KMS-11 (cell line): ENCODE measurements around the gene CYBRD1.

Source experiments
- H2AFZ ChIP-seq: fragments of 200-600 bp; sonication (generic); 2 replicates; pipeline ENCODE4 v1.6.1; 2016; ENCODE audit warnings: antibody characterized with exemption, mixed run types, low read depth
- H3K27ac ChIP-seq: fragments of 200-600 bp; sonication (generic); 2 replicates; pipeline ENCODE4 v1.6.1; 2016; ENCODE audit warnings: mild to moderate bottlenecking, mixed run types
- H3K27me3 ChIP-seq: fragments of 200-600 bp; sonication (generic); 2 replicates; pipeline ENCODE4 v1.6.1; 2017; ENCODE audit warnings: mild to moderate bottlenecking, low read depth, mixed run types, moderate library complexity; ENCODE audit not compliant: insufficient read depth
- H3K36me3 ChIP-seq: fragments of 200-600 bp; sonication (generic); 2 replicates; pipeline ENCODE4 v1.6.1; 2017; ENCODE audit warnings: mild to moderate bottlenecking, mixed run types; ENCODE audit not compliant: insufficient read depth
- H3K4me1 ChIP-seq: fragments of 200-600 bp; sonication (generic); 2 replicates; pipeline ENCODE4 v1.6.1; 2016; ENCODE audit warnings: mild to moderate bottlenecking, low read depth, mixed run types; ENCODE audit not compliant: poor library complexity, severe bottlenecking
- H3K4me2 ChIP-seq: fragments of 200-600 bp; sonication (generic); 2 replicates; pipeline ENCODE4 v1.7.0; 2016; ENCODE audit warnings: mild to moderate bottlenecking, mixed run types
- H3K4me3 ChIP-seq: fragments of 200-600 bp; sonication (generic); IDR thresholded peaks from 2 replicates; pipeline ENCODE4 v1.6.1; 2017; ENCODE audit warnings: low read depth, low read length, mixed read lengths; ENCODE audit not compliant: insufficient read depth
- H3K79me2 ChIP-seq: fragments of 200-600 bp; sonication (generic); 2 replicates; pipeline ENCODE4 v1.6.1; 2016; ENCODE audit warnings: low read depth, mixed run types; ENCODE audit not compliant: insufficient read depth
- H3K9ac ChIP-seq: fragments of 200-600 bp; sonication (generic); 2 replicates; pipeline ENCODE4 v1.6.1; 2016; ENCODE audit warnings: mild to moderate bottlenecking, mixed run types
- H4K20me1 ChIP-seq: fragments of 200-600 bp; sonication (generic); 2 replicates; pipeline ENCODE4 v1.6.1; 2016; ENCODE audit warnings: mild to moderate bottlenecking, mixed run types; ENCODE audit not compliant: insufficient read depth
- CTCF ChIP-seq: fragments of 200-600 bp; sonication (generic); conservative IDR thresholded peaks from 2 replicates; pipeline ENCODE4 v1.6.1; 2017; ENCODE audit warnings: low read depth, mild to moderate bottlenecking, antibody characterized with exemption, low read length, moderate library complexity, mixed read lengths

Gene CYBRD1, protein sequence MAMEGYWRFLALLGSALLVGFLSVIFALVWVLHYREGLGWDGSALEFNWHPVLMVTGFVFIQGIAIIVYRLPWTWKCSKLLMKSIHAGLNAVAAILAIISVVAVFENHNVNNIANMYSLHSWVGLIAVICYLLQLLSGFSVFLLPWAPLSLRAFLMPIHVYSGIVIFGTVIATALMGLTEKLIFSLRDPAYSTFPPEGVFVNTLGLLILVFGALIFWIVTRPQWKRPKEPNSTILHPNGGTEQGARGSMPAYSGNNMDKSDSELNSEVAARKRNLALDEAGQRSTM

DNA sequence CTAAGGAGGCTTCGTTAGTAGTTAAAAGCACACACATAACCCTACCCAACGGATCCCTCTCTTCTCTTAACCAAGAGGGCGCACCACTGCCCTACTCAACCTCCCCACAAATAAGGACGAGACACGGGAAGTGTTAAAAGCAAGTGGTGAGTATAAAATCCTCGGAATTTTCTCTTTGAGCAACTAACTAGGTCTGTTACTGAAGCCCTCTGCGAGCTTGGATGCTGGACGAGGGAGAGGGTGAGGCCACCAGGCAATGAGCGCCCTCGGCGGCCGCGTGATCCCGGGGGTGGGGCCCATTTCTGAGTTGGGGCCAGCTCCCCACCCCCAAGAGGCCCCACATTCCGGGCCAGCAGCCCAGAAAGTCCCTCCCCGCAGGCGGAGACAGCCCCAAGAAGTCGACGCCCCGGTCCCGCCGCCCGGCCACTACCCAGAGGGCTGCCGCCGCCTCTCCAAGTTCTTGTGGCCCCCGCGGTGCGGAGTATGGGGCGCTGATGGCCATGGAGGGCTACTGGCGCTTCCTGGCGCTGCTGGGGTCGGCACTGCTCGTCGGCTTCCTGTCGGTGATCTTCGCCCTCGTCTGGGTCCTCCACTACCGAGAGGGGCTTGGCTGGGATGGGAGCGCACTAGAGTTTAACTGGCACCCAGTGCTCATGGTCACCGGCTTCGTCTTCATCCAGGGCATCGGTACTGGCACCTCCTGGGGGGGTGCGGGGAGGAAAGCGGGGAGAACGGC, at the start of gene CYBRD1:
Gene CYBRD1 (plus strand): TSS at position 423 of the 736 bp plus-strand sequence. CDS start 72 bp downstream, at position 495.
- H2AFZ ChIP-seq: peak within 1 kb of the TSS; percentile 16; the same call in 1 of the 2 replicates
- H3K4me2 ChIP-seq: no peak within 1 kb of the TSS
- no peaks in the 10 kb centered on the region for H3K79me2 ChIP-seq
- H3K4me1 ChIP-seq: no peaks in the 10 kb centered on the region
- H3K9ac ChIP-seq: no peak within 1 kb of the TSS
- no peak within 1 kb of the TSS for H3K4me3 ChIP-seq
- H4K20me1 ChIP-seq: no peaks in the 10 kb centered on the region
- no peaks in the 10 kb centered on the region for H3K36me3 ChIP-seq
- H3K27me3 ChIP-seq: no peaks in the 10 kb centered on the region
- no peak within 1 kb of the TSS for H3K27ac ChIP-seq
- no peak for TF ChIP-seq CTCF

- Histone ChIP-seq H3K36me3 (no peaks in the 10 kb centered on the region), H3K4me3 (no peak overlapping the region), H4K20me1 (no peaks in the 10 kb centered on the region)
Measured at GRCh38 chr2:171475979-171476378, 46.3 kb upstream of the CYBRD1 start.

DNA sequence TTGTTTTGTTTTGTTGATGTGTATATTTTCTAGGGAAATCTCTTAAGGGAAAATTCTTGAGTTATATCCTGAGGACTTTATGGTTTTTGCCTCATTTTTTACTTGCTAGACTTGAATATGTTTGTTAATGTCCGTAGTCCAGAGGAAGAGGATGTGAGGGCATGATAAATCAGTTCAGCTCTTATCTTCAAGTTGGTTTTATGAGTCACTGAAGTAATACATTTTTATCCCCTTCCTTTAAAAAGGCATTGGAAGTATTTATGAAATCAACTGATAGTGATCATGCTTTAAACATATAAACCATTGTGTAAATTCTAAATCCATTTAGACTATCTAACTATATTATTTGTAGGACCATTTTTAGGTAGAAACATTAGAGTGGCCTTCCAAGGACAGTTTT, 43.9 kb upstream of the CYBRD1 start:
- Histone ChIP-seq H3K79me2 (no peaks in the 10 kb centered on the region), H3K9ac (no peak overlapping the region), H4K20me1 (no peaks in the 10 kb centered on the region), H3K4me1 (no peaks in the 10 kb centered on the region), H3K27me3 (no peaks in the 10 kb centered on the region), H3K4me3 (no peak overlapping the region), H3K36me3 (no peaks in the 10 kb centered on the region), H3K27ac (no peak overlapping the region), H3K4me2 (no peak overlapping the region), H2AFZ (no peak overlapping the region)
- TF ChIP-seq CTCF: no peak

More at GRCh38 chr2:171475979-171476378, 46.3 kb upstream of the CYBRD1 start:
- Histone ChIP-seq H3K27ac (no peak overlapping the region), H3K4me1 (no peaks in the 10 kb centered on the region), H3K79me2 (no peaks in the 10 kb centered on the region), H2AFZ (no peak overlapping the region), H3K4me2 (no peak overlapping the region), H3K9ac (no peak overlapping the region), H3K27me3 (no peaks in the 10 kb centered on the region)
- TF ChIP-seq CTCF: no peak

- no peaks in the 10 kb centered on the region for H3K79me2 ChIP-seq
- no peak overlapping the region for H3K27ac ChIP-seq
- no peaks in the 10 kb centered on the region for H3K36me3 ChIP-seq
- no peak overlapping the region for H3K9ac ChIP-seq
- no peaks in the 10 kb centered on the region for H4K20me1 ChIP-seq
- no peak overlapping the region for H3K4me3 ChIP-seq
- H2AFZ ChIP-seq: no peak overlapping the region
- no peaks in the 10 kb centered on the region for H3K27me3 ChIP-seq
- TF ChIP-seq CTCF: no peak
- no peak overlapping the region for H3K4me2 ChIP-seq
- H3K4me1 ChIP-seq: no peaks in the 10 kb centered on the region
Measured at GRCh38 chr2:171479154-171479814, 43.0 kb upstream of the CYBRD1 start.
